Embryonic facial prominence (tissue), 1 donor: Measurements from ENCODE around the gene OPRM1.
A peak's percentile ranks its signal among the peaks of the same experiment; 100 is the strongest.

Source experiments
- DNase-seq: peaks from one replicate; pipeline ENCODE4 v3.0.0-alpha.2; 2016; ENCODE audit errors: extremely low spot score

Gene OPRM1

DNA sequence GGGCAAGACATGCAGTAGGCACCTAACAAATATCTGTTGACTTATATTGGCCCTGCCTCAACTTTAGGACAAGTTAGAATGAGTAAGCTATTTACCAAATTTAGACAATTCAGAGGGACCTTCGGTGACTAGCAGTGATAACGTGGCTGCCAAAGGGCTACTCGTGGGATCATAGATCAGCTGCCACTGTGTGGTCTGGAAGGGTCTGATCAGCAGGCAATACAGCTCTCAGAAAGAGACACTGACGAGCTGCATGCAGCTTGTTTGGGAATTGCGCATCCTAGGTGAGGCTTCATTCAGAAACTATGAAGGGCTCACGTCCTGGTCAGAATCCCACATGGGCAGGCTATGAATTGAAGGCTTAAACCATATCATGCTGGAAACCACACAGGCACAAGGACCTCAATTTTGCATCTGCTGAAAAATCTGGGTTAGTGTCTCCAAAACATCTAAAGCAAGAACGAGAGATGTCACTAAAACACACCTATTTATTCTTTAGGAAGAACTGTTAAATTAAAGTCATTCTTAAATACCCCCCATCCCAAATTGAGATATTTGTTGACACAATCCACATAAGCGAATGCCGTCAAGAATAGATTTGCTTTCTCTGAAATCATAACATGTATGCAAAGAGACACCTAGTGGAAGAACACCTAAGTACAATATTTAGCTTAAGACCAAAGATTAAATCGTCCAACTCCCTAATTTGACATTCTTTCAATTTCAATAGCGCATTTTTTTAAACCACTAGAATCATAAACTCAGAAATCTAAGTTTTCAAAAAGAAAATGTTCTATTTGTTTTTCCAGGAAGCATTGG lies 238.0 kb downstream of the OPRM1 start:
- no peak for DNase-seq

DNA sequence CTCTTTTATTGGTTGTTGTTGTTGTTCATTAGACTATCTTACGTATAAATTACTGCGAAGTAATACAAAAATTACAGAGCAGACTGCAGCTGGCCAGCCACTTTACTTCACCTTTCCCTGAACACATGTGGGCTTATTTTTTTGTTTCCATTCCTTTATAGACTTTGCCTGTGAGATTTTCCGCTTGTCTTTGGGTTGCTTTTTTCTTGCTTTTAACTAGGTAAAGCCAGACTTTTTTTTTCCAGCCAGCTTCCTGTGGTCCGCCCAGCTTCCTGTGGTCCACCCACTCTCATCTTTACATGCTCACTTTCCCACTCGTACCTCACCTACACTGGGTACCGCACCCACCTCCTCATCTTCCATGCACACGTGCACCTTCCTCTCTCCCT lies 238.6 kb downstream of the OPRM1 start:
- no peak for DNase-seq

DNA sequence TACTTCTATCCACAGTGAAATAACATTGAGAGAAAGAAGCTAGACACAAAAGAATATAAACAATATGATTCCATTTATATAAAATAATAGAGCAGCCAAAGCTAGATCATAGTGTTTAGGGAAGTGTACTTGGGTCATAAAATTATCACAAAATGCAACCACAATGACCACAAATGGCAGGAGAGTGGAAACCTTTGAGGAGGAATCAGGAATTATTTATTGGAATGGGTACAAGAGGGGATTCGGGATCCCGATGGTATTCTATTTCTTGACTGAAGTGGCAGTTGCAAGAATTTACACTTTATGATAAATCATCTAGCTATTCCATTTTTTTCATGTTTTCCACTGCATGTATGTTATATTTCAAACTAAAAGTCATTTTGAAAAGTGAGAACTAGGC lies 241.5 kb downstream of the OPRM1 start:
- DNase-seq = no peak

DNA sequence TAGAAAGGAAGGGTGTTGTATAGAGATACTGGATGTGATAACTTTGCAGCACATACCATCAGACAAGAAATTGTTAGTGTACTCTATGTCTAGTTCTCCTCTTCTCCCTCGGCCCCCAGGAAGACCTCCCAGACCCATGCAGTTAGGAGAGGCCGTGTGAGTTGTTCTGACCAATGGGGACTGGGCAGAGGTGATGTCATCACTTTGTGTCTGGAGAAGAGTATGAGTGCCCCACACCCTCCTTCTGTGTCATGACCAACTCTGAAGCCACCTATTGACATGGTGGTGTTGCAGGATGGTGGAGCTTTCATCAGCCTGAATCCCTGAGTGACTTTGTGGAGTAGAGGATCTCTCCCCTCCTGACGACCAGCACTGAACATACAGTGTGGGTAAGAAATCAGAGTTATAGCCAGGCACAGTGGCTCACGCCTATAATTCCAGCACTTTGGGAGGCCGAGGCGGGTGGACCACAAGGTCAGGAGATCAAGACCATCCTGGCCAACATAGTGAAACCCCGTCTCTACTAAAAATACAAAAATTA lies 245.3 kb downstream of the OPRM1 start:
- DNase-seq = no peak

DNA sequence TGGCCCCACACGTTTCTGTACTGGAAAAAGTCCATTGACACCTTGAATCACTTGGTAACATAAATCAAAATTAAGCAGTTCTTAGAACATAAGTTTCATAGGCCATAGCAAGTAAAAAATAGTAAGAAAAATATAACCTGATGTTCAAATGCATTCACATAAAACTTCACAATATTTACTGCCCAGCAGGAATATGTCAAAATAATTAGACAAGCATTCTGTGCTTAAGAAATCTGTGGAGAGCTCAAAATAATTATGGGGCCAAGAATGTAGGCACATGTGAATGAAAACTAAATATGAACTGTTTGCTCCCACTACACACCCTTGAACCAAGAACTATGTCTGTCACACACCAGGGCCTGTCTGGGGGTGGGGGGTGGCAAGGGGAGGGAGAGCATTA lies 246.8 kb downstream of the OPRM1 start:
- DNase-seq = no peak

DNA sequence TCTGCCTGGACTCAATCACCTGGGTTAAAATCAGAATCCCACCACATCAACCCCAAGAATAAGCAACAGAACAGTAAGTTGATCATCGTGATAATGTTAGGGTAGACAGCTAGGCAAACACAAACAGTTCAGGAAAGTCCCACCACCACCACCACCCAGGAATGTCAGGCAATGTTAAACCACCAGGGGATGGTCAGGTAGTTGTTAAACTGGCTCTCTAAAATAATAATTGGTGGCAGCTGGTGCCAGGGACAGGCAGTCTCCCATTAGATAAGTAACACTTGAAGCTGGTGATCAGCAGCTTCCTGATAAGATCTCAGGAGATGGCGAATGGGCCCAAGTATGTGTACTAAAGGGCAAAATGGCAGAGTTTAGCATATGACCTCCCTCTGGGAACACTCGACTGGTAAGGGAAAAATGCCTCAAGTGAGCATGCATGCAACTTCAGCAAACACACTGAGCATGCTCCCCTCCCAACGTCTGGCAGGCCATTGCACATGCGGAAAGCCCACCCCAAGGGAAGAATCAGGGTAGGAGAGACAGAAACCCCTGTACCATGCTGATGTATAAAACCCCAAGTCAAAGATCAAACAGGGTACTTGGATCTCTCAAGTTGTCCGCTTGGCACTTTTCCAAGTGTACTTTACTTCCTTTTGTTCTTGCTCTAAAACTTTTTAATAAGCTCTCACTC lies 250.9 kb downstream of the OPRM1 start:
- DNase-seq = no peak

DNA sequence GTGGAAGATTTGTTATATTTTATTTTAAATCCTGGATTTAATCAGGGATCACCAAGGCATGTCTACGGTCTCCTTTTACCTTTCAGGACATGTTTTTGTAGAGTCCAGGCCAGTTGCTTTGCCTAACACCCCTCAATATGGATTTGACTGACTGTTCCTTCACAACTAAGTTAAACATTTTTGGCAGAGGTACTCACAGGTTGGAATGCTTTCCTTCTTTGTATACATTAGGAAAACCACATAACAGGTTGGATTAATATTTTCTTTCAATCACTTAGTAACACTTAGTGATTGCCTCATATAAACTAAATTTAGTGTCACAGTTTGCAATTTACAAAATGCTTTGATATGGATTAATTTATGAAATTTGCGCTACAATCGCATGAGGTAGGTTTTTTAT lies 253.0 kb downstream of the OPRM1 start:
- DNase-seq = no peak

DNA sequence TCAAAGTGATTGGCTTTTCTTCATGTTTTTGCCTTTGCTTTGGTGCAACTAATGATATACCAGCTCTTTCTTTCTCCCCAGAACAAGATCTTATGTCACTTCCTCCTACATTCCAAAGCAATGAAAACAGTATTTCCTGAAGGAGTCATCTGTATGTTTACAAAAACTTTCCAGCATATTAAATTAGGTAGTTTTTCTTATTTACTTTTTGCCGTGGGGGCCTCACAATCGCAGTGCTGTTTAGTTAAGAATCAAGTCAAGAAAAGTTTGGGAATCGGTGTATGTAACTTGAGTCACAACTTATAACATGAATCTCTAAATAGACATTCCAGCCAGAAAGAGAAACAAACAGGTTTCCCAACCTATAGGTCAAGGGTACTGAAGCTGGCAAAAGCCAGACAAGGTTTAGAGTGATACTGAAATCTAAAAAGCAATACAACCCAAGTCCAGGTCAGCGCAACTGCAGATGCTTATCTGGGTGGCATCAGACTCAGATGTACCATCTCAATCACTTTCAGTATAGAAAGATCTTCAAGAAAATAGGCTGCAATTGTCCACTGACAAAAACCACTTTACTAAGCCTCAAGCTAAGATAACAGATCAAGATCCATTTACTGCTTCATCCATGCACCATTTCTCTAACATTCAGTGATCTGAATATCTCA lies 253.9 kb downstream of the OPRM1 start:
- peak; percentile 37 for DNase-seq

DNA sequence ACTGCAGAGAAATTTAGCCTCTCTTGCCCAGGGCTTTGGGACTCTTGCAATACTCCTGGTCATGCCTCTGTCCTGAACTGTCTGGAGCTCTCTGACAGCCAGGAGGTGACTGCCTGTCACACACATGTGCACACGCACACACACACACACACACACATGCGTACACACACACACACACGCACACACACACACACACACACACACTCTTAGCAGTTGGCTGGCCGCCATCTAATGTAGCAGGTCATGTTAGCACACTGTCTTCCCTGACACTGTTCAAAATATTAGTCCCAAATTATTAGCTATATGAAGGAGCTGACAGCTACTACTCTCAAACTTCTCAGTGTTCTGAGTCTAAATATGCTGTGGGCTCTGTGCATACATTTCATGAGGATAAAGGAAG lies 256.7 kb downstream of the OPRM1 start:
- DNase-seq = no peak
